ENCODE results near the gene FHAD1. TPM values are rescaled to one million over a fixed set of nuclear protein-coding genes. Genes with fewer than 3 reads are reported as not detected.
A peak's percentile ranks its signal among the peaks of the same experiment; 100 is the strongest.

The FHAD1 gene
- total RNA-seq, 4 donors from 2014 or later: 1.6 TPM; not detected in 3

DNA sequence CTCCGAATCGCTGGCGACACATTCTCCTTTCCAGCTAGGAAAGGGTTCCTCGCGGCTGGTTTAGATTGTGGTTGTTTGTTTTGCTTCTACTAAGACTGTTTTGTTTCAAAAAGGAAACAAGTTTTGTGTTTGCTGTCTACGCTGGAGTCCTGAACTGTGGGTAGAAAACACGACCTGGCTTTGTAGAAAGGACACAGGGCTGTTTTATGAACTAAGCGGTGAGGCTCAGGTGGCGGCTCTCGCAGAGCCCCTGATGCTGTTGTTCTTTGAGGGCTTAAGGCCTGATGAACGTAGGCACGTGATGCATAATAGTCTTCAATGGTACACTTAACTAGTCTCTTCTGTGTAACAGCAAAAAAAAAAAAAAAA is 27.0 kb upstream of the FHAD1 start:
- Histone ChIP-seq H3K27me3 (no peaks in the 10 kb centered on the region), H3K4me1 (peaks cover 5% of the 10 kb centered on the region), H3K9me3 (no peaks in the 10 kb centered on the region), H3K36me3 (peaks cover 5% of the 10 kb centered on the region), H3K4me3 (no peak overlapping the region), H3K27ac (no peak overlapping the region)
- TF ChIP-seq, protein P1, sequence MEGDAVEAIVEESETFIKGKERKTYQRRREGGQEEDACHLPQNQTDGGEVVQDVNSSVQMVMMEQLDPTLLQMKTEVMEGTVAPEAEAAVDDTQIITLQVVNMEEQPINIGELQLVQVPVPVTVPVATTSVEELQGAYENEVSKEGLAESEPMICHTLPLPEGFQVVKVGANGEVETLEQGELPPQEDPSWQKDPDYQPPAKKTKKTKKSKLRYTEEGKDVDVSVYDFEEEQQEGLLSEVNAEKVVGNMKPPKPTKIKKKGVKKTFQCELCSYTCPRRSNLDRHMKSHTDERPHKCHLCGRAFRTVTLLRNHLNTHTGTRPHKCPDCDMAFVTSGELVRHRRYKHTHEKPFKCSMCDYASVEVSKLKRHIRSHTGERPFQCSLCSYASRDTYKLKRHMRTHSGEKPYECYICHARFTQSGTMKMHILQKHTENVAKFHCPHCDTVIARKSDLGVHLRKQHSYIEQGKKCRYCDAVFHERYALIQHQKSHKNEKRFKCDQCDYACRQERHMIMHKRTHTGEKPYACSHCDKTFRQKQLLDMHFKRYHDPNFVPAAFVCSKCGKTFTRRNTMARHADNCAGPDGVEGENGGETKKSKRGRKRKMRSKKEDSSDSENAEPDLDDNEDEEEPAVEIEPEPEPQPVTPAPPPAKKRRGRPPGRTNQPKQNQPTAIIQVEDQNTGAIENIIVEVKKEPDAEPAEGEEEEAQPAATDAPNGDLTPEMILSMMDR (IDR thresholded peaks at IDR 0.05): no peak
- no peak for TF ChIP-seq POLR2A (IDR thresholded peaks at IDR 0.05)
- no peak for TF ChIP-seq EP300 (IDR thresholded peaks at IDR 0.05)
- TF ChIP-seq POLR2AphosphoS5 (IDR thresholded peaks at IDR 0.05): no peak
- no peak for DNase-seq (ENCODE audit: low spot score in 2 of 2)
- WGBS: 93% methylated on average over 12 of the region's 12 CpGs

DNA sequence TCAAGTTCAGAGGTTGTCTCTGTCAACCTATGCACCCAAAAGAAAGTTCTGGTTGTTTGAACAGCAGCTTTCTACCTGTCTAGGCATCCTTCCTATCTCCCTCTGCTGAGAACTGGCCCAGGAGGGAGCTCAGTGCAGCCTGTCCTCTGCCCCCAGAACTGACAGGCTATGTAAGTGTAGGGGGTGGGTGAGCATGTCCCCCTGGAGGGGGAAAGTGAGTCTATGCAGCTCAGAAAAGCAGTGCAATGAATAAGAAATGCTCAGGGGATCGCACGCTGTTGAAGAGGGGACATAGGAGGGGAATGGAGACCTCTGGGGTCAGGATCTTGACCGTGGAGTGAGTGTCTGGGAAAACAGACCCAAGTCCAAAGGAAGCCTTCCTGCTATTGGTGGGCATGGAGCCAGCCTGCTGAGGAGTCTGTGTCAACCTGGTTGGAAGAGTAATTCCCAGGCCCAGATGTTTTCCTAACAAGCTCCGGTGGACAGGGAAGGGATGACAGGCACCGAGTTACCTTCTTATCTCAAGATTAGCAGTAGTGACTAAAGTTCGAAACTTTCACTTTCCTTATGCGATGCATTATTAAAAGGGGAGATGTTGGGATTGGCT is 26.1 kb upstream of the FHAD1 start:
- peak in 1 of 2 donors; percentile 41 for DNase-seq (ENCODE audit: low spot score in 2 of 2)
- Histone ChIP-seq H3K27ac (no peak overlapping the region), H3K4me3 (no peak overlapping the region), H3K4me1 (peaks cover 10% of the 10 kb centered on the region), H3K9me3 (no peaks in the 10 kb centered on the region), H3K36me3 (peaks cover 5% of the 10 kb centered on the region), H3K27me3 (no peaks in the 10 kb centered on the region)
- TF ChIP-seq POLR2A (IDR thresholded peaks at IDR 0.05) (no peak), EP300 (IDR thresholded peaks at IDR 0.05) (no peak), POLR2AphosphoS5 (IDR thresholded peaks at IDR 0.05) (no peak)
- TF ChIP-seq, protein P1 (IDR thresholded peaks at IDR 0.05): no peak
- 88% methylated on average over 7 of the region's 7 CpGs for WGBS

DNA sequence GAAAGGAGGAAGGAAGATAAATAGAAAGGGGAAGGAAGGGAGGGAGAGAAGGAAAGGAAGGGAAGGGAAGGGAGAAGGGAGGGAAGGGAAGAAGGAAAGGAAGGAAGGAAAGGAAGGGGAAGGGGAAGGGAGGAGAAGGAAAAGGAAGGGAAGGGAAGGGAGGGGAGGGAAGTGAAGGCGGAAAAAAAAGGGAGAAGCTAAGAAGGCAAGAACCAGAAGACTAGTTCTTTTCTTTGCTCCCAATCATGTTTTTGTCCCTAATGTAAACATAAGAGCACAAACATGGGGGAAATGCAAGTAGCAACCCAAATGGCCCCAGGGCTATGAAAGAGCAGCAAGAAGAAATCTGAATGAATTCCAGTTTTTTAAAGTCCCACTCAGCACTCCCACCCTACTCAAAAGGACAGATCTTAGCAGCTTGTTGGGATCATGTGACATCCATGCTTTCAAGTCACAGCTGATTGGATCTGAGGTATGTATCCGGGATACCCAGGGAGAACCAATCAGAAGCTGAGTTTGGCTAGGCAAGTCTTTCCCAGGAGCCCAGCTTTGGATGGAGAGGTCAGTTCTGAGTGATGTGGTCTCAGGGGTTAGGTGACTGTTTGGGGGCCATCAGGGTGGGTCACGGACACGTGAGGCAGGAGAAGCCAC is 24.2 kb upstream of the FHAD1 start:
- Histone ChIP-seq H3K4me3 (no peak overlapping the region), H3K9me3 (no peaks in the 10 kb centered on the region), H3K27ac (no peak overlapping the region), H3K27me3 (no peaks in the 10 kb centered on the region), H3K36me3 (peaks cover 5% of the 10 kb centered on the region), H3K4me1 (peaks cover 10% of the 10 kb centered on the region)
- peak in 1 of 2 donors; percentile 38 for DNase-seq (ENCODE audit: low spot score in 2 of 2)
- WGBS: 91% methylated on average over 4 of the region's 4 CpGs
- TF ChIP-seq, protein P1 (IDR thresholded peaks at IDR 0.05): no peak
- TF ChIP-seq POLR2A (IDR thresholded peaks at IDR 0.05) (no peak), POLR2AphosphoS5 (IDR thresholded peaks at IDR 0.05) (no peak), EP300 (IDR thresholded peaks at IDR 0.05) (no peak)

DNA sequence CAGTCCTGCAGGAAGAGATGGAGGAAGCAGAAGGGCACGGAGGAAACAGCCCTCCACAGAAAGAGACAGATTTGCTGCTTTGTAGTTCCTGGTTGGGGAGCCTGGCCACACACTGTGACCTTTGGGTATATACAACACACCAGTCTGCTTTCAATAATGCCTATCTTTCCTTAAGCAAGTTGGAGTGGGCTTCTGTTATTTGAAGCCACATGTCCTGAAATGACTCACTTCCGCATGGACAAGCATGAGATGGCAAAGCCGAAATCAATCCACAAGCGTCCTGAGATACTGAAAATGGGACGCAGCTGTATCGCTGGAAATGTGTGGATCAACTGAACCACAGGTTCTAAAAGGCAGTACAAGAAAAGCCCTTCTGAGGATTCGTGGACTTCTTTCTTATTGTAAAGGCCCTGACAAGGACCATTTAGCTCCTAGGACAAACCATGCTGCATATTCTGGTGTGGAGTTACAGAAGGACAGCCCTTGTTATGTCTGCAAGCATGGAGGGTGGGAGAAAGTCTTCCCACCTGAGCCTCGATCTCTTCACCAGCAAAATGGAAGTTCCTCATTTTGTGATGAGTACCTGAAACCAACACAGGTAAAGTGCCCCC is 22.7 kb upstream of the FHAD1 start:
- TF ChIP-seq POLR2A (IDR thresholded peaks at IDR 0.05) (no peak), POLR2AphosphoS5 (IDR thresholded peaks at IDR 0.05) (no peak), EP300 (IDR thresholded peaks at IDR 0.05) (no peak)
- TF ChIP-seq, protein P1 (IDR thresholded peaks at IDR 0.05): no peak

DNA sequence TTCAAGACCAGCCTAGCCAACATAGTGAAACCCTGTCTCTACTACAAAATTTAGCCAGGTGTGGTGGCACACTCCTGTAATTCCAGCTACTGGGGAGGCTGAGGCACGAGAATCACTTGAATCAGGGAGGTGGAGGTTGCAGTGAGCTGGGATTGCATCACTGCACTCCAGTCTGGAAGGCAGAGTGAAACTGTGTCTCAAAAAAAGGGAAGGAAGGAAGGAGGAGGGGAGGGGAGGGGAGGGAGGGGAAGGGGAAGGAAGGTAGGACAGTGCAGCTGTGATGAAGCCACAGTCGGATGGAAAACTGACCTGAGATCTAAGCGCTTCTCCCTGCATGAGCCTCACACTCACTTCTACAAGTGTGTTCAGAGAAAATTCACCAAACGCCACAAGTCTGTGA is 22.0 kb upstream of the FHAD1 start:
- no peak overlapping the region for H3K27ac ChIP-seq
- no peaks in the 10 kb centered on the region for H3K9me3 ChIP-seq
- H3K4me3 ChIP-seq: no peak overlapping the region
- peaks cover 10% of the 10 kb centered on the region for H3K4me1 ChIP-seq
- H3K36me3 ChIP-seq: peaks cover 3% of the 10 kb centered on the region
- H3K27me3 ChIP-seq: no peaks in the 10 kb centered on the region
- DNase-seq (ENCODE audit: low spot score in 2 of 2): peak in 1 of 2 donors; percentile 47
- WGBS: 62% methylated on average over 4 of the region's 4 CpGs
- TF ChIP-seq, protein P1 (IDR thresholded peaks at IDR 0.05): no peak
- TF ChIP-seq POLR2AphosphoS5 (IDR thresholded peaks at IDR 0.05): no peak
- TF ChIP-seq POLR2A (IDR thresholded peaks at IDR 0.05): no peak
- no peak for TF ChIP-seq EP300 (IDR thresholded peaks at IDR 0.05)

More for the DNA sequence above, 22.7 kb upstream of the FHAD1 start:
- Histone ChIP-seq H3K9me3 (no peaks in the 10 kb centered on the region), H3K27ac (no peak overlapping the region), H3K27me3 (no peaks in the 10 kb centered on the region), H3K4me3 (no peak overlapping the region), H3K36me3 (peaks cover 5% of the 10 kb centered on the region), H3K4me1 (peaks cover 10% of the 10 kb centered on the region)
- WGBS: 85% methylated on average over 8 of the region's 8 CpGs
- DNase-seq (ENCODE audit: low spot score in 2 of 2): peak in 1 of 2 donors; percentile 38
